Mucosa of stomach (tissue), 1 donor: ENCODE data around the gene RFPL1.
"Not testable (repeated sequence)": the region's sequence is repeated elsewhere in the genome, so short reads cannot be mapped to it uniquely, and the experiment has no call there.

ENCODE experiments used
- H3K27me3 ChIP-seq: one replicate; pipeline ENCODE4 v1.7.0; 2013; ENCODE audit warnings: mild to moderate bottlenecking, low read length; ENCODE audit not compliant: control insufficient read depth, insufficient read depth
- H3K36me3 ChIP-seq: one replicate; pipeline ENCODE4 v1.7.0; 2013; ENCODE audit warnings: low read length; ENCODE audit not compliant: control insufficient read depth, insufficient read depth
- H3K4me1 ChIP-seq: one replicate; pipeline ENCODE4 v1.7.0; 2013; ENCODE audit warnings: mild to moderate bottlenecking, low read length; ENCODE audit not compliant: control insufficient read depth, insufficient read depth
- H3K4me3 ChIP-seq: one replicate; pipeline ENCODE4 v1.7.0; 2013; ENCODE audit warnings: low read length
- H3K9ac ChIP-seq: one replicate; pipeline ENCODE4 v1.7.0; 2013; ENCODE audit warnings: mild to moderate bottlenecking, low read length, moderate library complexity
- H3K9me3 ChIP-seq: one replicate; pipeline ENCODE4 v1.7.0; 2013; ENCODE audit warnings: mild to moderate bottlenecking, low read length, moderate library complexity; ENCODE audit not compliant: control insufficient read depth
- donor health status: Pancreatic carcinoma.

Gene RFPL1

DNA sequence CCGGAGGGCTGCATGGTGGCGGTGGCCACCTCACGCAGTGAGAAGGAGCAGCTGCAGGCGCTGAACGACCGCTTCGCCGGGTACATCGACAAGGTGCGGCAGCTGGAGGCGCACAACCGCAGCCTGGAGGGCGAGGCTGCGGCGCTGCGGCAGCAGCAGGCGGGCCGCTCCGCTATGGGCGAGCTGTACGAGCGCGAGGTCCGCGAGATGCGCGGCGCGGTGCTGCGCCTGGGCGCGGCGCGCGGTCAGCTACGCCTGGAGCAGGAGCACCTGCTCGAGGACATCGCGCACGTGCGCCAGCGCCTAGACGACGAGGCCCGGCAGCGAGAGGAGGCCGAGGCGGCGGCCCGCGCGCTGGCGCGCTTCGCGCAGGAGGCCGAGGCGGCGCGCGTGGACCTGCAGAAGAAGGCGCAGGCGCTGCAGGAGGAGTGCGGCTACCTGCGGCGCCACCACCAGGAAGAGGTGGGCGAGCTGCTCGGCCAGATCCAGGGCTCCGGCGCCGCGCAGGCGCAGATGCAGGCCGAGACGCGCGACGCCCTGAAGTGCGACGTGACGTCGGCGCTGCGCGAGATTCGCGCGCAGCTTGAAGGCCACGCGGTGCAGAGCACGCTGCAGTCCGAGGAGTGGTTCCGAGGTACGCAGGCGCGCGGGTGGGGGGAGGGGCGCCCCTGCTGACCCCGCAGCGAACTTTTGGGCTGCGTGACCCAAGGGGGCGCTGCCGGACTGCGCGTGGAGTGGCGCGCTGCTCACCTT lies 42.3 kb downstream of the RFPL1 start:
- Histone ChIP-seq H3K9ac (no peak overlapping the region), H3K4me1 (no peaks in the 10 kb centered on the region), H3K9me3 (no peaks in the 10 kb centered on the region), H3K4me3 (no peak overlapping the region), H3K27me3 (peaks cover 59% of the 10 kb centered on the region), H3K36me3 (no peaks in the 10 kb centered on the region)

DNA sequence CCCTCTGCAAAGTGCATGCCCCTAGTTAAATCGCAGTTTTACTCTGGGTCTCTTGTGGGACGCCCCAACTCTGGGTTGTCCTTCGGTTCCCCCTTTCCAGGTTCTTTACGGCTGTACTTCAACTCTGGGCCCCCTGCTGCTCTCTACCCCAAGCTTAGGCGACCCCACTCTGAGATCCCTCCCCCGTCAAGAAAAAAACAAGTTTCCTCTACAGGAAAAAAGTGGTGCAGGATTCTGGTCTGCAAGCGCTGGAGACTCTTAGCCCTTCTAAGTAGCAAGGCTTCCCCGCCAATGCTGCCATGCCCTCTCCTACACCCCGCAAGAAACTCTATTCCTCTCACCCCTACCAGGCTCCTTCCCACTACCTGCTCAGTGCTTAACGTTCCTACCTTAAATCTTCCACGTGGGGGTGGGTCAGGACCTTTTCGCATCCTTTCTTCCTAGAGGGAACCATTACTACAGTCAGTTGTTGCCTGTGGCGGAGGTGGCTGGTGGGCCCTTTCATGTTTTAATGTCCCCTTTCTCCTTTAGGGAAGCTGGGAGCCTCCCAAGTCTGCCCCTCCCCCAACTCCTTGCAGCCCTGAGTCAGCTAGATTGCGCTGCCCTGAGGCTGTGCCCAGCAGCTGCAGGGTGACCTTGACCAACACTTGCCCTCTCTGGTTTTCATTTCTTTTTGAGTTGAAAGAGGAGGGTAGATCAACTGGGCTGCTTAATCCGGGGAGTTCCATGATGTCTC lies 43.0 kb downstream of the RFPL1 start:
- Histone ChIP-seq H3K9me3 (no peaks in the 10 kb centered on the region), H3K4me3 (no peak overlapping the region), H3K9ac (no peak overlapping the region), H3K27me3 (peaks cover 58% of the 10 kb centered on the region), H3K4me1 (no peaks in the 10 kb centered on the region), H3K36me3 (no peaks in the 10 kb centered on the region)

DNA sequence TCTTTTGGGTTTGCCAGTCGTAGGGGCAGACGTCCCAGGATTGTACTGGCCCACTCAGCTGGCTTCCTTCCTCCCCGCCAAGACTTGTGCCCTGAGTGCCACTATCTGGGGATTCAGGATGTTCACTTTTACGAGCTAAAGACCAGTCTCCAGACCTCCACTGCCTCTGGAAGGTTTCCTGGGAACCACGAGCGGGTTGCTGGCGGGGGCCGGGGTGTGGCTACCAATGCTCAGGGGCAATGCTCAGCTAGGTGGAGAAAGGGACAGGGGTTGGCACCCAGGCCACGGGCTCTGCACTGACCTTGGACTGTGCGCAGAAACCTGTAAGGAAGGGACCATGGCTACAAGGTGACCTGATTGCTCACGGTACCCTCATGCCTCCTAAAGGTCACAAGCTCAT lies 43.9 kb downstream of the RFPL1 start:
- Histone ChIP-seq H3K27me3 (peaks cover 54% of the 10 kb centered on the region), H3K36me3 (no peaks in the 10 kb centered on the region), H3K4me3 (no peak overlapping the region), H3K9me3 (no peaks in the 10 kb centered on the region), H3K4me1 (no peaks in the 10 kb centered on the region), H3K9ac (no peak overlapping the region)

DNA sequence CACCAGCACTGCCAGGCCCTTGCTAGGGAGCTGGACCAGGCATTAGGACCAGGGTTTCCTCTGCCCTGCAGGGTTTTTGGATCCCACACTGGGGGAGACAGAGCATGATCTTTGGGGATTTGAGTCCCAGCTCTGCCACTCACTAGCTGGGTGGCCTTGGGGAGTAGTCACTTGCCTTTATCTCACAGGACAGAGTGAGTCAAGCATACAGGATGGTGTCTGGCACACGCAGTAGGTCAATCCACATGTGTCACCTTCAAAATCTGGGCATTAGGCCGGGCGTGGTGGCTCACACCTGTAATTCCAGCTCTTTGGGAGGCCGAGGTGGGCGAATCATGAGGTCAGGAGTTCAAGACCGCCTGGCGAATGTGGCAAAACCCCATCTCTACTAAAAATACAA lies 44.3 kb downstream of the RFPL1 start:
- no peaks in the 10 kb centered on the region for H3K4me1 ChIP-seq
- no peak overlapping the region for H3K9ac ChIP-seq
- no peak overlapping the region for H3K4me3 ChIP-seq
- no peaks in the 10 kb centered on the region for H3K36me3 ChIP-seq
- no peaks in the 10 kb centered on the region for H3K9me3 ChIP-seq
- peaks cover 50% of the 10 kb centered on the region for H3K27me3 ChIP-seq

DNA sequence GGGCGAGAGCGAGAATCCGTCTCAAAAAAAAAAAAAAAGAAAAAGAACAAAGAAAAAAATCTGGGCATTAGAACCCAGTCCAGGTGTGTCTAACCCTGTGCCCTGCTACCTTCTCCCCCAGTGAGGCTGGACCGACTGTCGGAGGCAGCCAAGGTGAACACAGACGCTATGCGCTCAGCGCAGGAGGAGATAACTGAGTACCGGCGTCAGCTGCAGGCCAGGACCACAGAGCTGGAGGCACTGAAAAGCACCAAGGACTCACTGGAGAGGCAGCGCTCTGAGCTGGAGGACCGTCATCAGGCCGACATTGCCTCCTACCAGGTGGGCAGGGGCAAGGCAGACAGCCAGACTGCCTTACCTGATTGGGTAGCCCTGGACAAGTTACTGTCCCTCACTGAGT lies 44.9 kb downstream of the RFPL1 start:
- Histone ChIP-seq H3K36me3 (no peaks in the 10 kb centered on the region), H3K9ac (no peak overlapping the region), H3K27me3 (peaks cover 45% of the 10 kb centered on the region), H3K4me3 (no peak overlapping the region), H3K9me3 (no peaks in the 10 kb centered on the region), H3K4me1 (no peaks in the 10 kb centered on the region)

DNA sequence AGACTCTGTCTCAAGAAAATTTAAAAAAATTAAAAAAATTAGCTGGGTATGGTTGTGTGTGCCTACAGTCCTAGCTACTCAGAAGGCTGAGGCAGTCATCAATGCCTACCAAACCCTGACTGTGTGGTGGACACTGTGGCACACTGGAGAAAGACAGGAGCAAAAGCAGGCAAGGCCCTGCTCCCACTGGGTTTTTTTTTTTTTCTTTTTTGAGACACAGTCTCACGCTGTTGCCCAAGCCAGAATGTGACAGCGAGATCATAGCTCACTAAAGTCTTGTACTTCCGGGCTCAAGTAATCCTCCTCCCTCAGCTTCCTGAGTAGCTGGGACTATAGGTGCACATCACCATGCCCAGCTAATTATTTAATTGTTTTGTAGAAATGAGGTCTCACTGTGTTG lies 46.3 kb downstream of the RFPL1 start:
- H3K36me3 ChIP-seq, result no peaks in the 10 kb centered on the region
- peaks cover 31% of the 10 kb centered on the region for H3K27me3 ChIP-seq
- H3K4me3 ChIP-seq, result no peak overlapping the region
- H3K4me1 ChIP-seq, result no peaks in the 10 kb centered on the region
- H3K9me3 ChIP-seq, result no peaks in the 10 kb centered on the region
- no peak overlapping the region for H3K9ac ChIP-seq

DNA sequence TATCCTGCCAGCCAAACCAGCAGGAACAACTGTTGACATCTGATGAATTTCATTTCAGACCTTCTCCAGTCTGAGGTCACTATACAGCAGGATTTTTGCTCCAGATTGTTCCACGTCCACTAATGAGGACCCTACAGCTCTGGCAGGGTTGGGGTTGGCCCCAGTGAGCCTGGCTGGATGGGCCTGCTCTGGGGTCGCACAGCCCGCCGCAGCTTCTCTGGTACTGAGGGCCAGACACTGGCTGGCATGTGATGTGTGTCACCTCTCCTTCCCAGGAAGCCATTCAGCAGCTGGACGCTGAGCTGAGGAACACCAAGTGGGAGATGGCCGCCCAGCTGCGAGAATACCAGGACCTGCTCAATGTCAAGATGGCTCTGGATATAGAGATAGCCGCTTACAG lies 47.1 kb downstream of the RFPL1 start:
- H3K9me3 ChIP-seq, result no peaks in the 10 kb centered on the region
- H3K4me1 ChIP-seq, result no peaks in the 10 kb centered on the region
- H3K9ac ChIP-seq, result no peak overlapping the region
- no peaks in the 10 kb centered on the region for H3K36me3 ChIP-seq
- peaks cover 23% of the 10 kb centered on the region for H3K27me3 ChIP-seq
- H3K4me3 ChIP-seq, result no peak overlapping the region

DNA sequence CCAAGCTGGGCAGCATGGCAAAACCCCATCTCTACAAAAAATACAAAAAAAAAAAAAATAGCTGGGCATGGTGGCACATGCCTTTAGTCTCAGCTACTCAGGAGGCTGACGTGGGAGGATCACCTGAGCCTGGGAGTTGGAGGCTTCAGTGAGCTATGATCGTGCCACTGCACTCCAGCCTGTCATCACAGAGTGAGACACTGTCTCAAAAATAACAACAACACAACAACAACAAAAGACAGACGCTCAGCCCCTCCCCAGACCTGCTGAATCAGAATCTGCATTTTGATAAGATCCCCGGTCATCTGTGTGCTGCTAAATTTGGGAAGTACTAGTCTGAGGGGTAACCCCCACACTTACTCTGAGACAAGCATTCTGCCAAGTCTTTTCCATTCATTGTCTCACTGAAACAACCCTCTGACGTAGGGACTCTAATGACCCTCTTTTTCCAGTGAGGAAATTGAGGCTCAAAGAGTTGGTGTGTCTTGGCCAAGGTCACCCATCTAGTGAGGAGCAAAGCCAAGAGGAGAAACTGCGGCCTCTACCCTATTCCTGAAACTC lies 49.1 kb downstream of the RFPL1 start:
- H3K9me3 ChIP-seq, result no peaks in the 10 kb centered on the region

DNA sequence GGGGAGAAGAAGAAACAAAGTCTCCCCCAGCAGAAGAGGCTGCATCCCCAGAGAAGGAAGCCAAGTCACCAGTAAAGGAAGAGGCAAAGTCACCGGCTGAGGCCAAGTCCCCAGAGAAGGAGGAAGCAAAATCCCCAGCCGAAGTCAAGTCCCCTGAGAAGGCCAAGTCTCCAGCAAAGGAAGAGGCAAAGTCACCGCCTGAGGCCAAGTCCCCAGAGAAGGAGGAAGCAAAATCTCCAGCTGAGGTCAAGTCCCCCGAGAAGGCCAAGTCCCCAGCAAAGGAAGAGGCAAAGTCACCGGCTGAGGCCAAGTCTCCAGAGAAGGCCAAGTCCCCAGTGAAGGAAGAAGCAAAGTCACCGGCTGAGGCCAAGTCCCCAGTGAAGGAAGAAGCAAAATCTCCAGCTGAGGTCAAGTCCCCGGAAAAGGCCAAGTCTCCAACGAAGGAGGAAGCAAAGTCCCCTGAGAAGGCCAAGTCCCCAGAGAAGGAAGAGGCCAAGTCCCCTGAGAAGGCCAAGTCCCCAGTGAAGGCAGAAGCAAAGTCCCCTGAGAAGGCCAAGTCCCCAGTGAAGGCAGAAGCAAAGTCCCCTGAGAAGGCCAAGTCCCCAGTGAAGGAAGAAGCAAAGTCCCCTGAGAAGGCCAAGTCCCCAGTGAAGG lies 50.9 kb downstream of the RFPL1 start:
- not testable (repeated sequence) for H3K9me3 ChIP-seq, H3K4me3 ChIP-seq, H3K4me1 ChIP-seq, H3K27me3 ChIP-seq, H3K36me3 ChIP-seq, H3K9ac ChIP-seq

More for the DNA sequence above, 49.1 kb downstream of the RFPL1 start:
- no peaks in the 10 kb centered on the region for H3K36me3 ChIP-seq
- no peak overlapping the region for H3K4me3 ChIP-seq
- H3K9ac ChIP-seq, result no peak overlapping the region
- peaks cover 3% of the 10 kb centered on the region for H3K27me3 ChIP-seq
- H3K4me1 ChIP-seq, result no peaks in the 10 kb centered on the region

DNA sequence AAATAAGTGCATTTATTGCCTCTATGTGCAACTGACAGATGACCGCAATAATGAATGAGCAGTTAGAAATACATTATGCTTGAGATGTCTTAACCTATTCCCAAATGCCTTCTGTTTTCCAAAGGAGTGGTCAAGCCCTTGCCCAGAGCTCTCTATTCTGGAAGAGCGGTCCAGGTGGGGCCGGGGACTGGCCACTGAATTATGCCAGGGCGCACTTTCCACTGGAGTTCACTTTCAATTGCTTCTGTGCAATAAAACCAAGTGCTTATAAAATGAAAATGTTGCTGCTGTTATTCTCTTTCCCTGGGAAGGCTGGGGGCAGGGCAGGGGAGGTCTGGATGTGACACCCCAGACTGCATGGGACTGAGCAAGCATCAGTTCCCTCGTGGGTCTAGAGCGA lies 52.6 kb downstream of the RFPL1 start:
- H3K36me3 ChIP-seq, result no peaks in the 10 kb centered on the region
- no peak overlapping the region for H3K4me3 ChIP-seq
- H3K27me3 ChIP-seq, result no peaks in the 10 kb centered on the region
- H3K9me3 ChIP-seq, result no peaks in the 10 kb centered on the region
- H3K9ac ChIP-seq, result no peak overlapping the region
- no peaks in the 10 kb centered on the region for H3K4me1 ChIP-seq
